GM12892 (cell line): ENCODE measurements around the gene AHDC1.
A peak's percentile ranks its signal among the peaks of the same experiment; 100 is the strongest.

ENCODE experiments used
- DNase-seq: peaks from one replicate; pipeline ENCODE4 v3.0.0; 2011; ENCODE audit not compliant: insufficient read length
- FAIRE-seq: peaks from 2 replicates; lab custom pipeline; 2011; peaks lifted over from hg19 to GRCh38; lab: Jason Lieb, UNC
- POLR2A ChIP-seq: IDR thresholded peaks from 2 replicates; pipeline ENCODE4 v1.6.1; 2011; ENCODE audit warnings: low read depth, low read length, control low read depth
- POLR2AphosphoS5 ChIP-seq: IDR thresholded peaks from 2 replicates; pipeline ENCODE4 v1.6.1; 2011; ENCODE audit warnings: low read depth, low read length, control low read depth
- TAF1 ChIP-seq: IDR thresholded peaks from 2 replicates; pipeline ENCODE4 v1.6.1; 2011; ENCODE audit warnings: low read depth, mild to moderate bottlenecking, control low read depth, low read length, borderline replicate concordance

Gene AHDC1

DNA sequence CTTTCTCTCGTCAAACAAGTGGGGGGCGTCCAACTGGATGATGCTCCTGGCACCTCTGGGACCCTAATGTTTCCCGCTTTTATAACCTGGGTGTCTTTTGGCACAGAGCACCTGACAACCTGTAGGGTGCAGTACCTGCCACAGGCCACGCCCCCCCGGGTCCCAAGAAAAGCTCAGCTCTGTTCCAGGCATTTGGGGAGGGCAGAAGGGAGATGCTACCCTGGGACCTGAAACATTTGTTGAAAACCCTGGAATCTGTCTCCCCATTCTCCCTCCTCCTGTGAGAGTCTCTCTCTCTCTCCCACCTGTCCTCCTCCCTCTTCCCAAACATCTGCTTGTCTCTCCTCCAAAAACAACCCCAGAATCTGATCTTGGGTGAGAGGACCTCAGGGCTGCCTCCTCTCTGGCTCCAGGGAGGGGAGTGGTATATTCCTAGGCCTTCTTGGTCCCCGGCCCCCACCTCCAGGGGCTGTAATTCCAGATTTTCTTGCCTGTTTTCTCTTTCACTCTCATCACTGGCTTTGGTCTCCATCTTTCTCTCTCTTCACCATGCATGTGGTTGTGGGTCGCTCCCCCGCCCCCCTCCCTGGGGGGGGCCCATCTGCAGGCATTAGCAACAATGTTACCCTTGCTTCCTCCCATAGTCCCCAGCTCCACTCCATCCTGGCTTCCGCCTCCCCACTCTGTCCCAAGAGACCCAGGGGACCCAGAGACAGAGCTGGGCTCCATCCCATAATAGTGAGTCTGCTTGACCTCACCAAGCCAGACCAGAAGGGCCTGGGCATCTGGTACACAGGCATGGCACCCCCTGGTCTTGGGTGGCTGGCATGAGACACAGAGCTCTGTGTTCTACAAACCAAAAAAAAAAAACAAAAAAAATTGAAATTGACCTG is 4.1 kb downstream of the AHDC1 start:
- TF ChIP-seq POLR2AphosphoS5 (no peak), TAF1 (no peak), POLR2A (no peak)
- FAIRE-seq, result no peak
- no peak for DNase-seq

- DNase-seq (no peak), FAIRE-seq (no peak)
- TF ChIP-seq TAF1, result no peak
- no peak for TF ChIP-seq POLR2A
- TF ChIP-seq POLR2AphosphoS5, result no peak
Observed at GRCh38 chr1:27598902-27599528, 4.9 kb downstream of the AHDC1 start.

GRCh38 chr1:27598295-27598687 is 5.7 kb downstream of the AHDC1 start:
- TF ChIP-seq POLR2A (no peak), POLR2AphosphoS5 (no peak)
- FAIRE-seq (no peak), DNase-seq (no peak)

DNA sequence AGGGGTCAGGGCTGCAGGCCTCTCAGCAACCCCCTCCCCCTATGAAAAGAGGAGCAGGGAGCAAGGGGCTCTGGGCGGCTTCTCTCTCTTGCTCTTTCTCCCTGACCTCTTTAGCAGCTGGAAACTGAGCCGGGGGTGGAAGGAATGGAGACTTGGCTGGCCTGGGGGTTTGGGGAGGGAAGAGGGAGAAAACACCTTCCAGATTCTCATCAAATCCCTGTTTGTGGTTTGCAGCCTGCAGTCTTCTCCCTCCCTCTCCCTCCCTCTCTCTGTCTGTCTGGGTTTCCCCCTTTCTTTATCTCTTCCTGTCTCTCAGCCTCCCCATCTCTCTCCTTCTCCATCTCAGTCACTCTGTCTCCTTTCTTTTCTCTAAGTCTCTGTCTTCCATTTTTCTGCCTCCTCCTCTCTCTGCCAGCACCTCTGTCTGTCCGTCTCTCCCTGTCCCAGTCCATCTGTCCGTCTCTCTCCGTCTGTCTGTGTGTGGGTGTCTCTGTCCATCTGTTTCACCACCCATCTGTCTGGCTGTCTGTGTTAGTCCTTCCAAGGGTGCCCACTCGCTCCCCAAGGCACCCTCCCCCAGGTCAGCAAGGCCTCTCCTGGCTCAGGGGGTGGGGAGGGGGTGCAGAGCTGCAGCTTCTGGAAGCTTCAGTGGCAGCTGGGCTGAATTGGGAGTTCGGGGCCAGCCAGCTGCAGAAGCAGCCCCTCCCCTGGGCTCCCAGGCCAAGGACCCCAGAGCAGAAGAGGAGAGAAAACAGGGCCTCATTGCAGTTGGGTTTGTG is 6.2 kb downstream of the AHDC1 start:
- FAIRE-seq, result no peak
- no peak for DNase-seq

DNA sequence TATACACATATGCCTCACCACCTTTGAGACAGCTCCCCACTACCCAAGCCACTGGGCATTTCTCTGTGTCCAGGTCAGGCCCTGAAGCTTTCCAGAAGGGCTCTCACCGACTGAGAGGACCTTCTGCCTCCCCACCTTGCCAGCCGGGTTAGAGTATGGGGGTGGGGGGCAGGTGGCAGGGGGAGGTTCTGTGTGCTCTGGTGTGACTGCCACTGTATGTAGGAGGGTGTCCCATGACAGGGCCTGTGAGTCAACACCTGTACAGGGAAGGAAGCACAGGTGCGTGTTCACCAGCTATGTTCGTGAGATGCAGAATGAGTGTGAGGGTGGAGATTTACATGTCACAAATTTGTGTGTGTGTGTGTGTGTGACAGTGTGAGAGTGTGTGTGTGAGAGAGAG is 7.0 kb downstream of the AHDC1 start:
- TF ChIP-seq POLR2AphosphoS5 (no peak), POLR2A (no peak)
- DNase-seq (no peak), FAIRE-seq (peak; percentile 60)

More for the DNA sequence above, 6.2 kb downstream of the AHDC1 start:
- TF ChIP-seq TAF1 (no peak), POLR2A (no peak), POLR2AphosphoS5 (no peak)

DNA sequence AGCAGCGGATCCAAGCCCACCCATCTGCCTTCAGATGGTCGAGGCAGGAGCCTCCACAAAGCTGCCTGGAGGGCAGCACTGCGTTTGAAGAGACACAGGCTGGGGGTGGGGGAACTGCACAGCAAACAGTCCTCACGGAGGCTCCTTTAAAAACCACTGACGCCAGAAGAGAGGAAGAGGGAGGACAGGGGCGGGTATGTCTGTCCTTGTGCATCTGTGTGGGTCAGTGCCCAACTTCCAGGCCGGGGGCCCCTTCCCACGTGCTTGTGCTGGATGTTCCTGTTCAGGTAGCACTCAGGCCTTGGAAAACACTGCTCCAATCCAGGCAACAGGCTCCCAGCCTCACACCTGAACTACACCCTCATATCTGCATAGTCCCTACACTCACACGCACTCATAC is 7.7 kb downstream of the AHDC1 start:
- no peak for DNase-seq
- FAIRE-seq, result no peak
- TF ChIP-seq POLR2AphosphoS5 (no peak), TAF1 (no peak), POLR2A (no peak)

- no peak for DNase-seq
Observed at GRCh38 chr1:27595597-27595996, 8.3 kb downstream of the AHDC1 start.

DNA sequence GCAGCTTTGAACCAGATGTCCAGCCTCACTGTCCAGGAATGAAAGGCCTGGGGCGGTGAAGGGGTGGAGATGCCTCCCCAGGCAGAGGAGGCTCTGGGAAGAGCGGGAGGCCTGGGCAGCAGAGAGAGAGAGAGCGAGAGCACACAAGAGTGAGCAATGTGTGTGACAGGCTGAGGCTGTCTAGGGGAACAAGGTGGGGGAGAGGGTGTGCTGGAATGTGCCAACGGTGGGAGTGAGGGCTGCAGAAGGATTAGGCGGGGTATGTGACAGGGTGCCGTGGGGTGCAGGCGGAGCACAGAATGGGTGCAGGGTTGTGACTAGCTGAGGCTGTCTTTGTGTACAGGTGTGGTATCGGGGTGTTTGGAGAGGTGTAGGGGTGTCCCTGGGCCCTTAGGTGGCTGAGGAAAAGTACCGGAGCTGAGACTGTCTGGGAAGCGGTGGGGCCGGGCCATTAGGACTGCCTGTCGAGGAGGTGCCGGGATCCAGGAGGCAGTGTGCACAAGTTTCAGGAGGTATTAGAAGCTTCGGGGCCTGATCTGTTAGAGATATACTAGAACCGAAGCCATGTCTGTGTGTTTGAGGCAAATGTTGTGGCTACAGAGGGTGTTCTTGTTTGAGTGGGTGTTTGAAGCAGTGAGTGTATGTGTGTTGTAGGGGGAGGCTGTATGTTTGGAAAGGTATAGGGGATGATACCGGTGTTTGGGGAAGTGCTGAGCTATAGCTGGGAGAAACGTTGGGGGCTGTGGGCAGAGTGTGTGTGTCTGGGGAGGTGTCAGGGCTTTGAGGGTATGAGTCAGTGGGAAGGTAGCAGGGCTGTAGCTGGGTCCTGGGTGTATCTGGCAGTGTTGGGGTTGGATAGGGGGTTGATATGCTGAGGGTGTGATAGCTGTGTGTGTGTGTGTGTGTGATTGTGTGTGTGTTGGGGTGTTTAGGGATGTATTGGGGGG is 9.1 kb downstream of the AHDC1 start:
- FAIRE-seq, result peak; percentile 61
- TF ChIP-seq POLR2AphosphoS5 (no peak), TAF1 (no peak), POLR2A (no peak)
- no peak for DNase-seq

More at GRCh38 chr1:27595597-27595996, 8.3 kb downstream of the AHDC1 start:
- TF ChIP-seq TAF1, result no peak
- TF ChIP-seq POLR2A, result no peak
- TF ChIP-seq POLR2AphosphoS5, result no peak
- FAIRE-seq, result no peak

GRCh38 chr1:27593678-27594563 is 10.0 kb downstream of the AHDC1 start:
- TF ChIP-seq POLR2AphosphoS5 (no peak), TAF1 (no peak), POLR2A (no peak)
- FAIRE-seq (no peak), DNase-seq (no peak)

DNA sequence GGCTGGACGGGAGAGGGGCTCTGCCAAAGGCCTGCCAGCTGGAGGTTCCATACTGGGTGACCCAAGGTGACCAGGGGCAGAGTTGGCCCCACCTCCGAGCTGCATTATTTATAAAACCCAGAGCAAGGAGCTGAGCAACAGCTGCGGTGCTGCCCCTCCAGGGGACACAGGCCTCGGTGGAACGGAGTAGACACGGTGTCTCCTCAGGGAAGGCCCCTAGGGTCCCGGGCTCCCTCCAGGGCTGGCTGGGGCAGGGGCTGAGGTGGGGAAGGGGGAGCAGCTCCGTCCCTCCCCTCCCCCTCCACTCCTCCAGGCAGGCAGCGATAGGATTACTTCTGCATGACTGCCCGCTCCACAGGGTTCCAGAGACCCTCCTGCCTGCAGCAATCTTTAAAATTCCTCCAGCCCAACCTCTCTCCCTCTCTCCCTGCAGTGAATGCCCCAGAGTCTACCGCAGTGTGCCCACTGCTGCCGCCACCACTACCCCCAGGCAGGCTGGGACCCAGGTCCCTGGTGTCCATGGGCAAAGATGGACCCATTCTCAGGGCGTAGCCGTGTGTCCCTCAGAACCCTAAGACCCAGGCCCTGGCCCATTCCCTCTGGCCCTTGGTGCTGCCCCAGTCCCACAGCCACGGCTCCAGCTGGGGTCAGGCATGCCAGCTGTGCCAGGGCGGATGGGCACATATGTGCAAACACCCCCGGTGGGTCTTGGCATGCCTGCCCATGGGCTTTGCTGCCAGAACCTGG is 10.8 kb downstream of the AHDC1 start:
- TF ChIP-seq TAF1 (no peak), POLR2AphosphoS5 (no peak), POLR2A (no peak)
- DNase-seq (no peak), FAIRE-seq (no peak)
